HUES6 (cell line): ENCODE measurements around the gene SNX5.

Experiments
- H3K27ac ChIP-seq: 2 replicates; pipeline ENCODE4 v1.7.0; 2013; ENCODE audit warnings: low read depth, mild to moderate bottlenecking, low read length, inconsistent platforms
- H3K27me3 ChIP-seq: 2 replicates; pipeline ENCODE4 v1.6.1; 2013; ENCODE audit warnings: low read length; ENCODE audit not compliant: control insufficient read depth, insufficient read depth
- H3K36me3 ChIP-seq: 2 replicates; pipeline ENCODE4 v1.6.1; 2013; ENCODE audit warnings: low read length; ENCODE audit not compliant: control insufficient read depth, insufficient read depth
- H3K4me1 ChIP-seq: 2 replicates; pipeline ENCODE4 v1.6.1; 2013; ENCODE audit warnings: low read length; ENCODE audit not compliant: control insufficient read depth, insufficient read depth
- H3K4me3 ChIP-seq: 2 replicates; pipeline ENCODE4 v1.5.1; 2013; ENCODE audit warnings: low read depth, low read length
- H3K9ac ChIP-seq: one replicate; pipeline ENCODE4 v1.6.1; 2013; ENCODE audit warnings: mild to moderate bottlenecking, low read length
- H3K9me3 ChIP-seq: 2 replicates; pipeline ENCODE4 v1.6.1; 2013; ENCODE audit warnings: low read depth, low read length; ENCODE audit not compliant: control insufficient read depth, insufficient read depth

SNX5 gene

DNA sequence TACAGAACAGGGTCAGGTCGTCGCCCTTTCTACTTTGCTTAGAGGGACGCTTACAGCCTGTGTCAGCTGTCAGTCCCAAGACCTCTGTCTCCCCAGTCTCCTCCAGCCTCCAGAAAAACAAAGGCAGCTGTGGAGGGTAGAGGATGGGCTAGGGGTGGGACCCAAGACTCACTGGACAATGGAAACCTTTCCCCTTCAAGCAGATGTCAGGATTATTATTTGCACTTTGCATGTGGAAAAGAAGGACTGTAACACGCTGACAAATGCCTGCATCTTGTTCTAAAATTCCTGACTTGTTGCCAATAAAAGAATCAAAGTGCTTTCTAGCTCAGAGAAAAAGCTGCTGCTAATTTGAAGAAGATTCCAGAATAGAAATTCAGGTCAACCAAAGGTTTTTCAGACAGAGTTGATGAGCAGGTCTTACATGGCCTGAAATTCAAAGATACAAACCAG lies 58.7 kb downstream of the SNX5 start:
- Histone ChIP-seq H3K27me3 (no peaks in the 10 kb centered on the region), H3K9ac (no peak overlapping the region), H3K4me3 (no peak overlapping the region), H3K4me1 (no peaks in the 10 kb centered on the region), H3K27ac (no peak overlapping the region), H3K36me3 (no peaks in the 10 kb centered on the region), H3K9me3 (no peaks in the 10 kb centered on the region)

- H3K4me3 ChIP-seq = no peak overlapping the region
- H3K27me3 ChIP-seq = no peaks in the 10 kb centered on the region
- no peaks in the 10 kb centered on the region for H3K9me3 ChIP-seq
- no peak overlapping the region for H3K9ac ChIP-seq
- no peak overlapping the region for H3K27ac ChIP-seq
- H3K4me1 ChIP-seq = no peaks in the 10 kb centered on the region
- H3K36me3 ChIP-seq = no peaks in the 10 kb centered on the region
Measured at GRCh38 chr20:17905544-17905943, 63.0 kb downstream of the SNX5 start.

GRCh38 chr20:17904027-17904426 lies 64.6 kb downstream of the SNX5 start:
- H3K4me3 ChIP-seq = no peak overlapping the region
- no peaks in the 10 kb centered on the region for H3K36me3 ChIP-seq
- H3K9me3 ChIP-seq = no peaks in the 10 kb centered on the region
- no peaks in the 10 kb centered on the region for H3K27me3 ChIP-seq
- no peak overlapping the region for H3K27ac ChIP-seq
- no peak overlapping the region for H3K9ac ChIP-seq
- H3K4me1 ChIP-seq = no peaks in the 10 kb centered on the region

DNA sequence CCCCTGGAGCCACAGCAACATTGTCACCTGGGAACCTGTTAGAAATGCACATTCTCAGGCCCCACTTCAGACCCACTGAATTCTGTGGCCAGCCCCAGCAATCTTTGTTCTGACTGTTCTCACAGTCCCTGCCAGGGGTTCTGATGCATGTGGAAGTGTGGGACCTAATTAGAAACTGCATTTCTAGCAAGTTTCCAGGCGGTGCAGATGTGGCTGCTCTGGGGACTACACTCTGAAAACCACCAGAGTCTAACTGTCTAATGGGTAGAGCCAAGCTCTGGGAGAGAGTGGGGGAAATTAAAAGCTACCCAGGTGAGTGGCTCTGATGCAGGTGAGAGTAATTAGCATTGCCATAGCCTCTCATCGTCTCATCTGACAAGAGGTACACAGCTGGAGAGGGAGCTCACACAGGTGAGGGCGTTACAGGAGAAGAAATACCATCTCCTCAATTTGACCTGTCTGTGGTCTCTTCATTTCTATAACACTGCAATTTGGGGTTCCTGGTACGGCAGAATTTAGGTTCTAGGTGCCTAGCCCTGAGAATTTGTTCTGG lies 66.0 kb downstream of the SNX5 start:
- H3K4me1 ChIP-seq = no peaks in the 10 kb centered on the region
- H3K9me3 ChIP-seq = no peaks in the 10 kb centered on the region
- no peaks in the 10 kb centered on the region for H3K36me3 ChIP-seq
- H3K27me3 ChIP-seq = no peaks in the 10 kb centered on the region
- no peak overlapping the region for H3K27ac ChIP-seq
- no peak overlapping the region for H3K9ac ChIP-seq
- H3K4me3 ChIP-seq = no peak overlapping the region

- peaks cover 2% of the 10 kb centered on the region; the same call in 1 of the 2 replicates for H3K4me1 ChIP-seq
- no peak overlapping the region for H3K9ac ChIP-seq
- H3K9me3 ChIP-seq = no peaks in the 10 kb centered on the region
- no peaks in the 10 kb centered on the region for H3K36me3 ChIP-seq
- no peaks in the 10 kb centered on the region for H3K27me3 ChIP-seq
- H3K4me3 ChIP-seq = no peak overlapping the region
- H3K27ac ChIP-seq = no peak overlapping the region
Measured at GRCh38 chr20:17901971-17902370, 66.6 kb downstream of the SNX5 start.

DNA sequence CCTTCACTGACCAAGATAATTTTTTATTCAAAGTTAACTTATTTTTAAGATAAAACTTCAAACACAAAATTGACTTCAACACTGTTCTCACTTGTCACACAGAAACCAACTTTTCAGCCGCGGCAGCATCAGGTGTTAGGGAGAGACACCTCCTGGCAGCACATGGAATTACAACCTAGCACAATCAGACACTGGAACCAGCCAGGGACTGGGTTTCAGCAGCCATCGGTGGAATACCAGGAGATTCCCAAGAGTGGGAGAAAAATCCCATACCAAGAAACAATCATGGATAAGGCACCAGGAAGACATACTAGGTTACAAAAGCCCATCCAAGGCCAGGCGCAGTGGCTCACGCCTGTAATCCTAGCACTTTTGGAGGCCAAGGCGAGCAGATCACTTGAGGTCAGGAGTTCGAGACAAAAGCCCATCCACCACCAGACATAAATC lies 70.0 kb downstream of the SNX5 start:
- no peaks in the 10 kb centered on the region for H3K27me3 ChIP-seq
- peaks cover 5% of the 10 kb centered on the region for H3K9me3 ChIP-seq
- no peak overlapping the region for H3K27ac ChIP-seq
- no peak overlapping the region for H3K4me3 ChIP-seq
- H3K9ac ChIP-seq = no peak overlapping the region
- no peaks in the 10 kb centered on the region for H3K36me3 ChIP-seq
- H3K4me1 ChIP-seq = peaks cover 24% of the 10 kb centered on the region

DNA sequence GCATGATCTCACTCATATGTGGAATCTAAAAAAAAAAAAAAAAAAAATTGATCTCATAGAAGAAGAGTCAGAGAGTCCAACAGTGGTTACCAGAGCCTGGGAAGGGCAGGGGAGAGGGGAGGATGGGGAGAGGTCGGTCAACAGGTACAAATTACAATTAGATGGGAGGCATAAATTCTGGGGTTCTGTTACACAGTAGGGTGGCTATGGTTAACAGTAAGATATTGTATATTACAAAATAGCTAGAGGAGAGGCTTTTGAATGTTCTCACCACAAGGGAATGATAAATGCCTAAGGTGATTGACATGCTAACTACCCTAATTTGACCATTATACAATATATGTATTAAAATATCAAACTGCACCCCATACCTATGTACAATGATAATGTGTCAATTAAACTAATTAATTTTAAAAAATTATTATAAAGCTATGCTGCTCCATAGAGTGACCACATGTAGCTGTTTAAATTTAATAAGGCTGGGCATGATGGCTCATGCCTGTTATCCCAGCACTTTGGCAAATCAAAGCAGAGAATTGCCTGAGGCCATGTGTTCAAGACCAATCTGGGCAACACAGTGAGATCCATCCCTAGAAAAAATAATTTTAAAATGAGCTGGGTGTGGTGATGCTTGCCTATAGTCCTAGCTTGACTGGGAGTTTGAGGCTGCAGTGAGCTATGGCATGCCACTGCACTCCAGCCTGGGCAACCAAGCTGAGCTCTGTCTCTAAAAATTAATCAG lies 70.9 kb downstream of the SNX5 start:
- H3K4me1 ChIP-seq = peaks cover 24% of the 10 kb centered on the region
- peaks cover 7% of the 10 kb centered on the region for H3K9me3 ChIP-seq
- no peak overlapping the region for H3K27ac ChIP-seq
- H3K36me3 ChIP-seq = no peaks in the 10 kb centered on the region
- no peaks in the 10 kb centered on the region for H3K27me3 ChIP-seq
- H3K9ac ChIP-seq = no peak overlapping the region
- no peak overlapping the region for H3K4me3 ChIP-seq

GRCh38 chr20:17896771-17897369 lies 71.7 kb downstream of the SNX5 start:
- Histone ChIP-seq H3K4me1 (peaks cover 24% of the 10 kb centered on the region), H3K9me3 (peaks cover 7% of the 10 kb centered on the region)

GRCh38 chr20:17896193-17896723 lies 72.3 kb downstream of the SNX5 start:
- Histone ChIP-seq H3K4me1 (peaks cover 24% of the 10 kb centered on the region), H3K36me3 (no peaks in the 10 kb centered on the region), H3K4me3 (no peak overlapping the region), H3K27me3 (no peaks in the 10 kb centered on the region), H3K9ac (no peak overlapping the region), H3K9me3 (peaks cover 8% of the 10 kb centered on the region), H3K27ac (no peak overlapping the region)

More at GRCh38 chr20:17896771-17897369, 71.7 kb downstream of the SNX5 start:
- H3K27ac ChIP-seq = no peak overlapping the region
- H3K36me3 ChIP-seq = no peaks in the 10 kb centered on the region
- no peak overlapping the region for H3K9ac ChIP-seq
- H3K4me3 ChIP-seq = no peak overlapping the region
- H3K27me3 ChIP-seq = no peaks in the 10 kb centered on the region

DNA sequence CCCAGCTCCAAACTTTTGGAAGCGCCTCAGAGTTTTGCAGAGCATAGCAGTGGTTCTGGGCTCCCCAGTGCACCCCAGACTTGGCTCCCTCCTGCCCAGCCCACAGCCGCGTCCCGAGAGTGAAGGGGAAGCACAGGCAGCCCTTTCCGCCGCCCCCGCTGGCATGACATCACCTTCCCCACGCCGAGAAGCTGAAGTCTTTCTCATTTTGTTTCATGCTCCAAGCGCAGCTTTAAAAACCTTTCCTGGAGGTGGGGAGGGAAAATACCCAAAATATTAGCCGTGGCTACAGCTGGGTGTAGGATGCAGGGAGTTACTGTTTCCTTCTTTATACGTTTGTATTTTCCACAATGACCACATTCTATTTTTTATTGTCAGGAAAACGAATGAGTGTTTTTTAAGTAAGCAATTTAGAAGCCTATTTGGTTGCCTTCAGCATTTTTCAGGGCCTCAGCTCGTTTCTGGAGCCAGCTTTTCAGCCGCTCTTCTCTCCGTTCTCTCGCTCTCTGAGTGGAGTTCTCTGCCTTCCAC lies 72.9 kb downstream of the SNX5 start:
- no peaks in the 10 kb centered on the region for H3K27me3 ChIP-seq
- peak overlapping the region; percentile 54 for H3K9ac ChIP-seq
- peaks cover 12% of the 10 kb centered on the region for H3K9me3 ChIP-seq
- H3K4me3 ChIP-seq = no peak overlapping the region
- H3K4me1 ChIP-seq = peaks cover 24% of the 10 kb centered on the region
- H3K27ac ChIP-seq = no peak overlapping the region
- H3K36me3 ChIP-seq = no peaks in the 10 kb centered on the region

DNA sequence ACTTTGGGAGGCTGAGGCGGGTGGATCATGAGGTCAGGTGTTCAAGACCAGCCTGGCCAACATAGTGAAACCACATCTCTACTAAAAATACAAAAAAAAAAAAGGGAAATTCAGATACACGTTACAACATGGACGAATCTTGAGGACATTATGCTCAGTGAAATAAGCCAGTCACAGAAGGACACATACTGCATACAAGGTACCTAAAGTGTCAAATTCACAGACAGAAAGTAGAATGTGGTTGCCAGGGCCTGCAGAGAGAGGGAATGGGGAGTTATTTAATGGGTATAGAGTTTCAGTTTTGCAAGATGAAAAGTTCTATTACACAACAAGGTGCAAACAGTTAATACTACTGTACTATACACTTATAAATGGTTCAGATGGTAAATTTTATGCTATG lies 75.1 kb downstream of the SNX5 start:
- Histone ChIP-seq H3K36me3 (no peaks in the 10 kb centered on the region), H3K4me1 (peaks cover 24% of the 10 kb centered on the region), H3K27me3 (no peaks in the 10 kb centered on the region), H3K27ac (no peak overlapping the region), H3K4me3 (no peak overlapping the region), H3K9me3 (peaks cover 32% of the 10 kb centered on the region), H3K9ac (no peak overlapping the region)
